Smooth muscle cell (in vitro differentiated cells): ENCODE results near the gene LCNL1. TPM values are rescaled to one million over a fixed set of nuclear protein-coding genes. Genes with fewer than 3 reads are reported as not detected.

Experiments used
- DNase-seq: peaks from one replicate; lab custom pipeline; 2025; ENCODE audit not compliant: unreplicated experiment; lab: John Stamatoyannopoulos, UW
- H2AFZ ChIP-seq: fragments of 200-600 bp; sonication (generic); 2 replicates; pipeline ENCODE4 v1.6.0; 2016; ENCODE audit warnings: antibody characterized with exemption, low read depth, mild to moderate bottlenecking
- H3F3A ChIP-seq: fragments of 200-600 bp; sonication (generic); 2 replicates; pipeline ENCODE4 v1.6.0; 2017; ENCODE audit warnings: antibody characterized with exemption, low read depth
- H3K27ac ChIP-seq: fragments of 200-600 bp; sonication (generic); 2 replicates; pipeline ENCODE4 v1.5.1; 2016; ENCODE audit warnings: low read depth, mild to moderate bottlenecking
- H3K27me3 ChIP-seq: fragments of 200-600 bp; sonication (generic); 2 replicates; pipeline ENCODE4 v1.6.1; 2016; ENCODE audit warnings: low read depth, mild to moderate bottlenecking
- H3K36me3 ChIP-seq: fragments of 200-600 bp; sonication (generic); 2 replicates; pipeline ENCODE4 v1.5.1; 2016; ENCODE audit warnings: low read depth
- H3K4me1 ChIP-seq: fragments of 200-600 bp; sonication (generic); 2 replicates; pipeline ENCODE4 v1.5.1; 2016; ENCODE audit warnings: low read depth
- H3K4me2 ChIP-seq: fragments of 200-600 bp; sonication (generic); 2 replicates; pipeline ENCODE4 v1.6.0; 2016; ENCODE audit warnings: mild to moderate bottlenecking
- H3K4me3 ChIP-seq: fragments of 200-600 bp; sonication (generic); 2 replicates; pipeline ENCODE4 v1.5.1; 2016; ENCODE audit warnings: mild to moderate bottlenecking
- H3K79me2 ChIP-seq: fragments of 200-600 bp; sonication (generic); 2 replicates; pipeline ENCODE4 v1.6.0; 2016; ENCODE audit warnings: low read depth, mild to moderate bottlenecking
- H3K9ac ChIP-seq: fragments of 200-600 bp; sonication (generic); 2 replicates; pipeline ENCODE4 v1.6.0; 2016; ENCODE audit warnings: low read depth
- H3K9me3 ChIP-seq: fragments of 200-600 bp; sonication (generic); replicated peaks from 2 replicates; pipeline ENCODE4 v1.5.1; 2016; ENCODE audit warnings: low read depth
- H4K20me1 ChIP-seq: fragments of 200-600 bp; sonication (generic); 2 replicates; pipeline ENCODE4 v1.6.0; 2016; ENCODE audit warnings: low read depth
- CTCF ChIP-seq: fragments of 200-600 bp; sonication (generic); IDR thresholded peaks from 2 replicates; pipeline ENCODE4 v1.5.1; 2017; ENCODE audit warnings: borderline replicate concordance, mild to moderate bottlenecking, antibody characterized with exemption; ENCODE audit not compliant: insufficient read depth, poor library complexity, severe bottlenecking
- WGBS: methylation state at CpG from one replicate; pipeline ENCODE4 v1.1.7; 2016; ENCODE audit warnings: low lambda C conversion rate; 5-methylcytosine and 5-hydroxymethylcytosine counted together
- polyA plus RNA-seq: library from polyadenylated mRNA; unstranded; fragments of >200 nt; fragmentation: Nextera tagmentation; extraction: Ambion mirVana; gene quantifications from 2 replicates; pipeline ENCODE4 v1.2.1, GENCODE V29; 2016
- total RNA-seq: library from RNA; depleted of rRNA; stranded (reverse); fragments of >200 nt; gene quantifications from 2 replicates; pipeline ENCODE4 v1.2.3, GENCODE V29; 2014

The LCNL1 gene
- total and polyA plus RNA-seq, 2 experiments from 2014 or later = 0.89 to 1.1 TPM

GRCh38 chr9:136970361-136970760 is 12.4 kb upstream of the LCNL1 start:
- H3K9ac ChIP-seq = no peak overlapping the region
- no peaks in the 10 kb centered on the region for H3K36me3 ChIP-seq
- no peaks in the 10 kb centered on the region for H3K79me2 ChIP-seq
- H3K4me1 ChIP-seq = no peaks in the 10 kb centered on the region
- H2AFZ ChIP-seq = no peak overlapping the region
- H3K4me3 ChIP-seq = no peak overlapping the region
- no peaks in the 10 kb centered on the region for H4K20me1 ChIP-seq
- no peak overlapping the region for H3K27ac ChIP-seq
- H3K27me3 ChIP-seq = no peaks in the 10 kb centered on the region
- no peak overlapping the region for H3K4me2 ChIP-seq
- 91% methylated on average over 11 of the region's 11 CpGs for WGBS
- no peak for DNase-seq
- H3K9me3 ChIP-seq = no peaks in the 10 kb centered on the region
- no peaks in the 10 kb centered on the region for H3F3A ChIP-seq
- TF ChIP-seq CTCF = no peak

GRCh38 chr9:136971746-136972145 is 11.0 kb upstream of the LCNL1 start:
- H3K27me3 ChIP-seq = no peaks in the 10 kb centered on the region
- no peak overlapping the region for H3K27ac ChIP-seq
- no peak for DNase-seq
- H3K4me1 ChIP-seq = no peaks in the 10 kb centered on the region
- H3K79me2 ChIP-seq = no peaks in the 10 kb centered on the region
- no peak overlapping the region for H3K9ac ChIP-seq
- H3K4me2 ChIP-seq = no peak overlapping the region
- TF ChIP-seq CTCF = no peak
- H3K9me3 ChIP-seq = no peaks in the 10 kb centered on the region
- no peak overlapping the region for H3K4me3 ChIP-seq
- no peaks in the 10 kb centered on the region for H3F3A ChIP-seq
- H2AFZ ChIP-seq = no peak overlapping the region
- no peaks in the 10 kb centered on the region for H4K20me1 ChIP-seq
- no peaks in the 10 kb centered on the region for H3K36me3 ChIP-seq
- 81% methylated on average over 14 of the region's 14 CpGs for WGBS

- no peak overlapping the region for H3K4me3 ChIP-seq
- no peaks in the 10 kb centered on the region for H3K9me3 ChIP-seq
- no peaks in the 10 kb centered on the region for H3K36me3 ChIP-seq
- H3K27me3 ChIP-seq = no peaks in the 10 kb centered on the region
- H3K4me1 ChIP-seq = peaks cover 2% of the 10 kb centered on the region
- no peaks in the 10 kb centered on the region for H3K79me2 ChIP-seq
- H3K27ac ChIP-seq = no peak overlapping the region
- 91% methylated on average over 11 of the region's 11 CpGs for WGBS
- H4K20me1 ChIP-seq = no peaks in the 10 kb centered on the region
- TF ChIP-seq CTCF = no peak
- H3K9ac ChIP-seq = no peak overlapping the region
- H3F3A ChIP-seq = no peaks in the 10 kb centered on the region
- no peak overlapping the region for H3K4me2 ChIP-seq
- no peak for DNase-seq
- H2AFZ ChIP-seq = no peak overlapping the region
These were observed 10.5 kb upstream of the LCNL1 start for GRCh38 chr9:136972335-136972734.

GRCh38 chr9:136972743-136973142 is 10.1 kb upstream of the LCNL1 start:
- Histone ChIP-seq H3K4me3 (no peak overlapping the region), H3K27ac (no peak overlapping the region), H3K79me2 (no peaks in the 10 kb centered on the region), H3K36me3 (no peaks in the 10 kb centered on the region), H3K9ac (no peak overlapping the region), H4K20me1 (no peaks in the 10 kb centered on the region), H3F3A (no peaks in the 10 kb centered on the region), H3K4me2 (no peak overlapping the region), H3K4me1 (peaks cover 4% of the 10 kb centered on the region), H3K27me3 (no peaks in the 10 kb centered on the region), H2AFZ (no peak overlapping the region), H3K9me3 (no peaks in the 10 kb centered on the region)
- TF ChIP-seq CTCF = no peak
- WGBS = 74% methylated on average over 13 of the region's 13 CpGs
- no peak for DNase-seq
